GOT3 (cell line): ENCODE data around the gene BLOC1S6.

Experiments
- DNase-seq: peaks from one replicate; lab custom pipeline; 2025; ENCODE audit warnings: mixed read lengths; lab: John Stamatoyannopoulos, UW

The BLOC1S6 gene

GRCh38 chr15:45587095-45587862, at the start of gene BLOC1S6:
Gene BLOC1S6, plus strand, starts transcription at chr15:45587379. Its CDS starts 65 bp downstream, at chr15:45587444.
- peak; percentile 74 for DNase-seq

GRCh38 chr15:45539680-45540079, 47.5 kb upstream of the BLOC1S6 start:
- no peak for DNase-seq

DNA sequence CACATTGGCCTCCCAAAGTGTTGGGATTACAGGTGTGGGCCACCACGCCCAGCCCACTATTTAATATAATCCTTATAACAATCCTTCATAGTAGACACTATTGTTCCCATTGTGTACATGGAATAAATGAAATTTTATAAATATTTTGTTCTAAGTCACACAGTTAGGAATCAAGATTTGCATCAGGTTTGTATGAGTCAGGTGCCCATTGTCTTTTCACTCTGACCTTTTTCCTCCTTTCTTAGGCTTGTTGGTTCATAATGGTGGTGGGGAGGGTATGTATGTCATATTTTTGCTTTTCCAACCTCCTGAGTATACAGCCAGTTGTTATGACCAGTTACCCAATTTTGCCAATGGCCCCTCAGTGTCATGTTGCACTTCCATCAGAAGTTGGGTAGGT, 46.6 kb upstream of the BLOC1S6 start:
- no peak for DNase-seq

GRCh38 chr15:45543051-45543450, 44.1 kb upstream of the BLOC1S6 start:
- no peak for DNase-seq

DNA sequence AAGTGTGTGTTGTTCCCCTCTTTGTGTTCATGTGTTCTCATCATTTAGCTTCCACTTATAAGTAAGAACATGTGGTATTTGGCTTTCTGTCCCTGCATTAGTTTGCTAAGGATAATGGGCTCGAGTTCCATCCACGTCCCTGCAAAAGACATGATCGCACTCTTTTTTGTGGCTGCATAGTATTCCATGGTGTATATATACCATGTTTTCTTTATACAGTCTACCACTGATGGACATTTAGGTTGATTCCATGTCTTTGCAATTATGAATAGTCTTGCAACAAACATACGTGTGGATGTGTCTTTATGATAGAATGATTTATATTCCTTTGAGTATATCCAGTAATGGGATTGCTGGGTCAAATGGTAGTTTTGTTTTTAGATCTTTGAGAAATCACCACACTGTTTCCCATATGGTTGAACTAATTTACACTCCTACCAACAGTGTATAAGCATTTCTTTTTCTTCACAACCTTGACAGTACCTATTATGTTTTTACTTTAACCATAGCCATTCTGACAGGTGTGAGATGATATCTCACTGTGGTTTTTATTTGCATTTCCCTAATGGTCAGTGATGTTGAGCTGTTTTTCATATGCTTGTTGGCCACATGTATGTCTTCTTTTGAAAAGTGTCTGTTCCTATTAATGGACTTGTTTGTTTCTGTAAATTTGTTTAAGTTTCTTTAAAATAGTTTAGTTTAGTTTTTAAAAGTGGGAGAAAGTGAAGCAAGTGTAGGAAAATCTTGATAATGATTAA, 42.7 kb upstream of the BLOC1S6 start:
- DNase-seq = no peak

DNA sequence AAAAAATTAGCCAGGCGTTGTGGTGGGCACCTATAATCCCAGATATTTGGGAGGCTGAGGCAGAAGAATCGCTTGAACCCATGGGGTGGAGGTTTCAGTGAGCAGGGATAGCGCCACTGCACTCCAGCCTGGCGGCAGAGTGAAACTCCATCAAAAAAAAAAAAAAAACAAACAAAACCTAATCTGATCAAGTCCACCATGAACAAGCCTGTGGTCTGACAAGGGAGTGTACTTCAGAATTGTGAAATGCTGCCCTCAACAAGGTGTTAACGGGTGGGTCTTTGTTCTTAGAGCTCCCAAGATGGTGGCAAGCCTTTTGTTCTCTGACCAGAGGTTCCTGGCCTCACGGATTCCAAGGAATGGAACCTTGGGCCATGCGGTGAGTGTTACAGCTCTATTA, 40.4 kb upstream of the BLOC1S6 start:
- DNase-seq = no peak

DNA sequence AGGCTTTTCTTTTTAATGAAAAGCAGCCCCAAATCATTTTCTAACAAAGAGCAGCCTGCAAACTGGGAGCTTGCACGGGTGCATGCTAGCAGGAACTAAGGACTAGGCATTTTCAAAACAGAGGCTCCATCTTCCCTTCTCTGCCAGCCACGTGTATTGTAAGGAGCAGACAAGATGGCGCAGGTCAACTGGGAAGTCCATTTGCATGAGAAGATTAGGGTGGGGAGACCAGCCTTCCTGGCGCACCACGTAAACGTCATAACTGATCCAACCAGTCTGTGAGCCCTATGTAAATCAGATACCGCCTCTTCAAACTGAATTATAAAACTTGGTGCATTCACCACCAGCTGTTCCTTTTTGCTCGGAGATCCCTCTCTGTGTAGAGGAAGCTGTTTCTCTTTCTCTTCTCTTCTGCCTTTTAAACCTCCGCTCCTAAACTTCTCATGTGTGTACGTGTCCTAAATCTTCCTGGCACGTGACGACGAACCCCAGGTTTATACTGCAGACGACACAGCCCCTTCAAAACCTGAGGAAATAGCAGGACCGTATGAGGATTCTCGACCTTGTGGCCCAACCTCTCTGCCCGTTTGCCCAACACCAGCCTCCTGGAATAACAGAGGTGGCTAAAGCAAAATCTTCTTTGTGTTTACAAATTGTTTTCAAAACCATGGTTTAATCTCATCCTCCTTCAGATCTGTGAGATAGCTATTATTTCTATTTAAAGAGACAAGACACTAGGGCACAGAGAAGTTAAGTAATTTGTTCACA, 38.2 kb upstream of the BLOC1S6 start:
- DNase-seq = no peak

- no peak for DNase-seq
Measured at GRCh38 chr15:45549541-45550220, 37.5 kb upstream of the BLOC1S6 start.

- DNase-seq = no peak
Measured at GRCh38 chr15:45550436-45550835, 36.7 kb upstream of the BLOC1S6 start.

DNA sequence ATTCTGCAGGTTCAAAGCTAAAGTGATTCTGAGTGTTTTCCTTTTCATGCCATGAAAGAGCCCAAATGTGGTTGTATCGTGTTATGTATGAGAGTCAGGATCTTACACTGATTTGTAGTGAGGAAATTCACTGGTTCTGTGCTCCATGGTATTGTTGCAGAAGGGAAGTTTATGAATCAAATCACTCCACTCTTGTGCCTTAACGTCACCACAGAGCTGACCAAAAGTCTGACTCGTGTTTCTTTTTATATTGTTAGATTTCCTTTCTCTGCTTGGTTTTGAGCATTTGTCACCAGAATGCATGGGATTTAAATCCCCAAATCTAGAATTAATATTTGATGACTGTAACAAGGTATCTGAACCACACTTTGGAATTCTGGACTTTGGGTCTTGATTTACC, 35.5 kb upstream of the BLOC1S6 start:
- DNase-seq = no peak

DNA sequence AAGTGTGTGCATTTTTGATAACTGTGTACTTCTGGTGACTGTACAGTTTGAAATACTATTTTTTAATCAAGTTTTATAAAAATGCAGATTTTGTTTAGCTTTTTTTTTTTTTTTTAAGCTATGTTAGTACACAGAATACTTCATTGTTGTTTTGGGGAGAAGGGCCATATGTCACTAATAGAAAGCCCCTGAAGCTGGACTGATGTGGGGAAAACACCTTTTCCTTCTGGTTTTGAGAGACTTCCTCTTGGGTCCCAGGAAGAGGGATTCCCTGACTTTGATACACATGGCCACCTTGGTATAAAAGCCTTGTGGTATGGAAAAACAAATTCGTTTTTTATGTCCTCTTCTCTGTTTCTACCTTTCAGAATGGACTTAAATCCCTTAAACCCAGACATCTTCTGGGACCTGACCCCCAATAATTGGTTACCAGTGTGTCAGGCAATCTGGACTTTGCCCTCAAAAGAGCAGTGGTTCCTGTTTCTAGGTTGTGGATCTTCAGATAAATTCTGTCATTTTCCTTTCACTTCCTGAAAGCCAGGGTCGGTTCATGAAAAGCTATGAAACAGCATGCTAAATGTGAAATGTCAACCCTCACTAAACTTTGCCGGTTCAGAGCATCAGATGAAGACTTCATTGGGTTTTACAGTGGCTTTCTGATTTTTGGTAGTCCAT, 31.1 kb upstream of the BLOC1S6 start:
- DNase-seq = no peak

- DNase-seq = no peak
Measured at GRCh38 chr15:45572617-45573016, 14.6 kb upstream of the BLOC1S6 start.

DNA sequence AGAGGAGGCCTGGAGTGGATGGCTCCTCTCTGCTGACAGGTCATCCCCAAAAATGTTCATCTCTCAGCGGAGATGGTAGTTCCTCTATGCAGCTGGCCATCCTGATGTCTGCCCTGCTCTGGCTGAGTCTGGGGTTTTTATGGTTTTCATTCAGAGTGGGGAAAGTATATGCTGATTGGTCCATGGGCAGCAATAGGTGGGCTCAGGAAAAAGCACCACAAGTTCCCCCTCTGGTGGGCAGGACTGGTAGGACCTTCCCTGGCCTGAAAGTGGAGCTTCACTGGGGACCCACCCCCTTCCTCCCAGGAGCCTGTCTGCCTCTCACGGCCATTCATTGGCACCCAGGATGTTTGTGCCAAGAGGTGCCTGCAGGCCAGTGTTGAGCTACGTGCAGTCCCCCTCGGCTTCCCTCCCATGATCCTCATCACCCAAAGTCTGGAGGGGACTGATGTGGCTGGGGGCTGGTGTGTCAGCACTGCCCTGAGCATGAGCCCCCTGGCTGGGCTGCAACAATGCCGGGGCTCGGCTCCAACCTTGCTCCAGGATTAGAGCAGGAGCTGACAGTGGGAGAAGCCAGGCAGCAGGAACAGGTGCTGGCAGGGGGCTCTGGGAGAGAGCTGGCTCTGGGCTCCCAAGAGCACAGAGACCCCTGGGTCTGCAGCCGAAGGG, 13.1 kb upstream of the BLOC1S6 start:
- DNase-seq = no peak

DNA sequence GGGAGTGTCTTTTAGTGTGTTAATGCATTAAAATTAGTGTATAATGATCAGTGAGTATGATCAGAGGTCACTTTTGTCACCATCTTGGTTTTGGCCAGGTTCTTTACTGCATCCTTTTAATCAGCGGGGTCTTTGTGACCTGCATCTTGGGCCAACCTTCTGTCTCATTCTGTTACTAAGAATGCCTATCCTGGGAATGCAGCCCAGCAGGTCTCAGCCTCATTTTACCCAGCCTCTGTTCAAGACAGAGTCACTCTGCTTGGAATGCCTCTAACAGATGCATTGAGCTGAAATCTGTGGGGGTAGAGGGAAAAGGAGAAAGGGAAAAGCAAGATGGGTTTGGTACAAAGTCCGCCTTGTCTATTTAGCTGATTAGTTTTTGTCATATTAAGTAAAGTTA, 5.3 kb upstream of the BLOC1S6 start:
- no peak for DNase-seq

GRCh38 chr15:45583731-45584639, 3.2 kb upstream of the BLOC1S6 start:
- DNase-seq = no peak

- no peak for DNase-seq
Measured at GRCh38 chr15:45585069-45585791, 1.9 kb upstream of the BLOC1S6 start.

- no peak for DNase-seq
Measured at GRCh38 chr15:45586125-45586524, 1.1 kb upstream of the BLOC1S6 start.

GRCh38 chr15:45586601-45587094, 531 bp upstream of the BLOC1S6 start:
- no peak for DNase-seq

GRCh38 chr15:45587863-45588170, 638 bp downstream of the BLOC1S6 start:
- no peak for DNase-seq
